Endothelial cell of umbilical vein (primary cell): ENCODE results near the gene CST8.

ENCODE experiments used
- CTCF ChIP-seq, 2 donors: IDR thresholded peaks; 1 replicate in 1 of 2; 2 replicates in 1 of 2; pipeline ENCODE4 v1.5.1; 2011; ENCODE audit warnings: low read length in 2 of 2, mild to moderate bottlenecking in 2 of 2, moderate library complexity in 2 of 2, control low read depth in 1 of 2, inconsistent platforms in 1 of 2, low read depth in 1 of 2; ENCODE audit not compliant: insufficient read depth in 1 of 2; ENCODE audit errors: extremely low read depth in 1 of 2
- EZH2 ChIP-seq: IDR thresholded peaks from 2 replicates; pipeline ENCODE4 v1.6.1; 2012; ENCODE audit warnings: borderline replicate concordance, low read depth, mild to moderate bottlenecking, moderate library complexity, low read length, inconsistent platforms; ENCODE audit not compliant: severe bottlenecking
- FOS ChIP-seq: IDR thresholded peaks from 2 replicates; pipeline ENCODE4 v1.6.1; 2011; ENCODE audit warnings: mild to moderate bottlenecking, low read length, moderate library complexity, borderline replicate concordance; ENCODE audit not compliant: insufficient read depth
- POLR2A ChIP-seq: IDR thresholded peaks from 2 replicates; pipeline ENCODE4 v1.6.1; 2012; ENCODE audit warnings: low read depth, mild to moderate bottlenecking, control low read depth, low read length

- TF ChIP-seq CTCF (IDR thresholded peaks at IDR 0.05; ENCODE audit: extremely low read depth in 1 of 2, insufficient read depth in 1 of 2, low read depth in 1 of 2, low read length in 2 of 2) (no peak), EZH2 (no peak), POLR2A (no peak), FOS (no peak)
Measured at GRCh38 chr20:23519556-23519955, 28.6 kb downstream of the CST8 start.
